GM19438 (cell line): ENCODE measurements around the gene FITM1.
"Not testable (repeated sequence)": the region's sequence is repeated elsewhere in the genome, so short reads cannot be mapped to it uniquely, and the experiment has no call there.

Experiments used
- ATAC-seq: cut with Tn5 transposase; IDR thresholded peaks from one replicate; pipeline ENCODE4 v1.9.1; 2021; ENCODE audit warnings: low read depth; ENCODE audit not compliant: unreplicated experiment

Gene FITM1

DNA sequence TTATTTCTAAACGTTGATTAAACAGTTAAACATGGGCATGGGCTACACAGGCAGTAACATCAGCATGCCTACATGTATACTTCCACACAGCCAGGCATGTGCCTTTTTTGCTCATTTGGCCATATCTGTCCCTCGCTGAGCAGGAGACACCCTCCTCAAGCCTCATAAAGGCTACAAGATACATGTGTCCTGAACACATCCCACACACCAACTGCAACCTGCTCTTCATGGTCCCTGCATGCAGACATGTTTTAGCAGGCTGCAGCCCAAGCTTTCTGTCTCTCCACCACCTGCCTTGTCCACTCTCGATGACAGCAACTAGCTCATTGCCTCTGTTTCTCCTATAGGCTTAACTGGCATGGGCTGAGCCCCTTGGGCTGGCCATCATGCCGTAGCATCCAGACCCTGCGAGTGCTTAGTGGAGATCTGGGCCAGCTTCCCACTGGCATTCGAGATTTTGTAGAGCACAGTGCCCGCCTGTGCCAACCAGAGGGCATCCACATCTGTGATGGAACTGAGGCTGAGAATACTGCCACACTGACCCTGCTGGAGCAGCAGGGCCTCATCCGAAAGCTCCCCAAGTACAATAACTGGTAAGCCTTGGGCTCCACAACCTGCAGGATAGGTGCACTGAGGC is 33.8 kb upstream of the FITM1 start:
- ATAC-seq = no peak

GRCh38 chr14:24098229-24098926 is 32.1 kb upstream of the FITM1 start:
- no peak for ATAC-seq

DNA sequence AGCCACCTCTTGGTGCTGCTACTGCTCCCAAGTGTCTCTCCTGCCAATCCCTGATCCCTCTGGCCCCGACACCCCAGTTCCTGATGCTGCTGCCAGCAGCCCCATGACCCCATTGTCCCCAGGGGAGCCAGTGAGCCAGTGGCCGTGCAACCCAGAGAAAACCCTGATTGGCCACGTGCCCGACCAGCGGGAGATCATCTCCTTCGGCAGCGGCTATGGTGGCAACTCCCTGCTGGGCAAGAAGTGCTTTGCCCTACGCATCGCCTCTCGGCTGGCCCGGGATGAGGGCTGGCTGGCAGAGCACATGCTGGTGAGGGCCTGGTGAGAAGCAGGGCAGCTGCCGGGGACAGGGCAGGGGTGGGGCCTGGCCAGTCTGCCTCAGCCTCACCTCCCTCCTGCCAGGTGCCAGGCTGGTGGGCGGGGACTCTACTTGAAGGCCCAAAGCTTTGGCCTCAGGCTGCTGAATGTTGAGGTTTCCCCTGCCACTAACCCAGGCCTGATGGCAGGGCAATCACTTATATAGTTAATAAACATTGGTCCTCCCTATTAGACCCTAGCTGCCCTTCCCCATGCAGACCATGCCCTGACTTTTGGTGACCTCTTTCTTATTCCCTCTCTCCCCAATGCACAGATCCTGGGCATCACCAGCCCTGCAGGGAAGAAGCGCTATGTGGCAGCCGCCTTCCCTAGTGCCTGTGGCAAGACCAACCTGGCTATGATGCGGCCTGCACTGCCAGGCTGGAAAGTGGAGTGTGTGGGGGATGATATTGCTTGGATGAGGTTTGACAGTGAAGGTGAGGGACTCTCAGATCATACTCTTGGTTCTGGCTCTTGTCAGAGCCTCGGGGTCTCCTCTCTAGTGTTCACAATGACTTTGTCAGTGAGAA is 31.3 kb upstream of the FITM1 start:
- ATAC-seq = no peak

GRCh38 chr14:24100197-24100981 is 30.1 kb upstream of the FITM1 start:
- no peak for ATAC-seq

DNA sequence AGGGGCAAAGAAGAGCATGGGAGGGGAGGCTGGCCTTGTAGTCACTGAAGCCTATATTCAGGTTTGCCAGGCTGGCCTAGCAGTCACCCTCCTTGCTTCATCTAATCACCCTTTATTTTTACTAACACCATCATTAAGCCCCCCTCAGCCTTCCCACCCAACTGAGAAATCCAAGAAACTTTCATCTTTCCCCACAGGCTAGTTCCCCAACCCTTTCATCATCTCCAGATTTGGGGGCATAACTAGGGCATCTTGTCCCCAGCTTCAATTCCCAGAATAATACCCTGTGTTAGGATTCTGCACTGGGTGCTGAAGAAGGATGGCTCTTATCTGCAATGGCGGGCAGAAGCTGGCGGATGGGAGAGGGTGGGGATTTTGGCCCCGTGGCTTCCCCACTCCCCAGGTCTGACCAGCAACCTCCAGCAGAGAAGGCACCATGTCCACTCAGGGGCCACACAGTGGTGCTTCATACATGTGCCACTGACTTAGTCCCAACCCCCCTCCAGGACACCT is 29.4 kb upstream of the FITM1 start:
- no peak for ATAC-seq

DNA sequence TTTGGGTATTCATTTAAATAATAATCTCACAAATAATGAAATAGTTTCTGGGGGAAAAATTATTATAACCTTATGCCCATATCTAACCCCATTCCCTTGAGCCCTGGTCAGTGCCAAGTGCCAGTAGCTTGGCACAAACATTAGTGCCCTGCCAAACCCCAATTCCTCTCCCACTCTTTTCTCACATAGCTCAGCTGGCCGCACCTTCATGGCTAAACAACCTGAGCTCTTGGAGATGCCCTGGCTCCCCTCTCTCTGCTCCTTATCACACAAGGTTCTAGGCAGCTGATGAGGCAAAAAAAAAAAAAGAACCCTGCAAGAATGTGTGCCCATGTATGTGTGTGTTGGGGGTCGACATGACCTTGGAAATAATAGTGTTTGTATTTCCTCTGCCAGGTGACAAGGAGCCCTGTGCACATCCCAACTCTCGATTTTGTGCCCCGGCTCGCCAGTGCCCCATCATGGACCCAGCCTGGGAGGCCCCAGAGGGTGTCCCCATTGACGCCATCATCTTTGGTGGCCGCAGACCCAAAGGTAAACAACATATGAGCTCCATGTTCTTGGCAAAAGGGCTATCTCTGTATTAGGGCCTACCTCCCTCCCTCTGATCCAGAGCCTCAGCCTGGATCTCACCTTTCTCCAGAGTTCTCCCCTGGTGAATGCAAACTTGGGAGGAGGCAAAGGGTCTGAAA is 28.0 kb upstream of the FITM1 start:
- ATAC-seq = no peak

GRCh38 chr14:24103451-24103850 is 27.0 kb upstream of the FITM1 start:
- ATAC-seq = no peak

DNA sequence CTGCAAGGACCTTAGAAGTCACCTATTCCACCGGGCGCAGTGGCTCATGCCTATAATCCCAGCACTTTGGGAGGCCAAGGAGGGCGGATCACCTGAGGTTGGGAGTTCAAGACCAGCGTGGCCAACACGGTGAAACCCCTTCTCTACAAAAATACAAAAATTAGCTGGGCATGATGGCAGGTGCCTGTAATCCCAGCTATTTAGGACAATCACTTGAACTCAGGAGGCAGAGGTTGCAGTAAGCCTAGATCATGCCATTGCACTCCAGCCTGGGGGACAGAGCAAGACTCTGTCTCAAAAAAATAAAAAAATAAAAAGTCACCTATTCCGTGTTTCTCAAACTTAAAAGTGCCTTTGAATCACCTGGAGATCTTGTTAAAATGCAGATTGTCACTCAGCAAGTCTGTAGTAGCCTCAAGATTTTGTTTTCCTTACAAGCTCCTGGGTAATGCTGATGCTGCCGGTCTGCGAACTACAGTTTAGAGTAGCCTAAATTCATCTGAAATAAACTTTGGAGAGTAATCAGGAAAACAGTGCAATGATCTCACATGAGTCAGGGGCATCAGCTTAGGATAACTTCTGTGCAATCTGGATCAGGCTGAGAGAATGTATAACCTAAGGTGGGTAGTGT is 24.7 kb upstream of the FITM1 start:
- not testable (repeated sequence) for ATAC-seq

GRCh38 chr14:24106672-24107271 is 23.7 kb upstream of the FITM1 start:
- no peak for ATAC-seq

GRCh38 chr14:24108336-24108874 is 22.1 kb upstream of the FITM1 start:
- ATAC-seq = peak; percentile 27

DNA sequence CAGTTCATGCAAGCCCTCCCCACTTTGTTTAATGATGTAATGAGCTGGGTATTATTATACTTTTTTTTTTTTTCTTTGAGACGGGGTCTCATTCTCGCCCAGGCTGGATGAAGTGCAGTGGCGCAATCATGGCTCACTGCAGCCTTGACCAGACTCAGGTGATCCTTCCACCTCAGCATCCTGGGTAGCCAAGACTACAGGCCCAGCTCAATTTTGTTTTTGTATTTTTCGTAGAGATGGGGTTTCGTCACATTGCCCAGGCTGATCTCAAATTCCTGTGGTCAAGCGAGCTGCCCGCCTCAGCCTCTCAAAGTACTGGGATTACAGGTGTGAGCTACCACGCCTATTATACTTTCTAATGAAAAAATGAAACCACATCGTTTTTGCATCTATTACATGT is 20.4 kb upstream of the FITM1 start:
- no peak for ATAC-seq

DNA sequence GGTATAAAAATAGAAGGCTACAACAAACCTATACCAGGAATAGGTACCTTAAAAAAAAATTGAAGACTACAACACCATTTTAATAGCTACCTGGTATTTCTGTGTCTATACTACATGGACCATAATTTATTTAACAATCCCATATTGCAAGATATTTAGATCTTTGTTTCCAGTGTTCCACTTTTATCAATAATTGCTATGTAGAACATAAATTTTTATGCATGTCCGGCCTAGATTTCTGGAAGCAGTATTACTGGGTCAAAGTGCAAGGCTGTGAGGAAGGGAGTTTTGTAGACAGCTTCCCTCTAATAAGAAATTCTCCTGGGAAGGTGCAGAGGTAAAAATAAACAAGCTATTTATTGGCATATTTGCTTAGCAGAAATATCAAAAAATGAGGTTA is 19.9 kb upstream of the FITM1 start:
- ATAC-seq = no peak

- no peak for ATAC-seq
These were observed 17.1 kb upstream of the FITM1 start for GRCh38 chr14:24113379-24113800.

GRCh38 chr14:24113801-24114531 is 16.5 kb upstream of the FITM1 start:
- peak; percentile 22 for ATAC-seq

- peak; percentile 85 for ATAC-seq
These were observed 15.7 kb upstream of the FITM1 start, which contains the start of the genes DCAF11 and NRL for GRCh38 chr14:24114532-24115421. DCAF11 (plus strand) TSS chr14:24114777; CDS start chr14:24115595, 818 bp downstream. NRL (minus strand) TSS chr14:24114949; CDS start chr14:24082848, 32,101 bp downstream.

DNA sequence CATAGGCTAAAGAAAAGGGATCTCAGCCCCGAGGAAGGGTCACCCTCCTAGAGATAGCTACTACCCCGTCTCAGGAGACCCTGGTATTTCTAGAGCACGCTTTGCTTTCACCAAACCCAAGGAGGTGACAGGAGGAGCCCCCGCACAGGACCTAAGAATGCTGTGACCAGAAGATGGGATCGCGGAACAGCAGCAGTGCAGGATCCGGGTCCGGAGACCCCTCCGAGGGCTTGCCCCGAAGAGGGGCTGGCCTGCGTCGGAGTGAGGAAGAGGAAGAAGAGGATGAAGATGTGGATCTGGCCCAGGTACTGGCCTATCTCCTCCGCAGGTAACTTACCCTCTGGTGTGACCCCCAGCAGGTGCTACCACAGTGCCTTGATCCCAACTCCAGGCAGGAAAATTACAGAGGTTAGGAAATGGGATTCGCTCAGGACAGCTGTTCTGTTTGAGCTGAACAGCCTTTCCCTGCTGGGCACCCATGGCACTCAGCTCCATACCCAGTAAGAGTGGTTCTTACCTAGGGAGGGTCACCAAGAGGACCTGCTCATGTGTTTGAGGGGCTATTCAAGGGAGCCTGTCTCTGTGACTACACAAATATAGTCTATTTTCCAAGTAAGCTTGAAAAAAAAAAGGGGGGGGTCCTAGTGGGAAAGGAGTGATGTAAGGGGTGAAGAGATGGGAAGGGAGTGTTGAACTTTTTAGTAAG is 14.9 kb upstream of the FITM1 start:
- no peak for ATAC-seq
